H1 (cell line): ENCODE measurements around the gene PFN3. TPM values are rescaled to one million over a fixed set of nuclear protein-coding genes. Genes with fewer than 3 reads are reported as not detected.

Experiments
- CTCF ChIA-PET: fragments of 300-600 bp; sonication (Branson Sonifier 250); formaldehyde crosslinking; loops from one replicate; lab custom pipeline; 2021; ENCODE audit not compliant: partially characterized antibody; lab: Charles Lee
- POLR2A ChIA-PET: fragments of 300-600 bp; sonication (Branson Sonifier 250); formaldehyde crosslinking; loops from one replicate; lab custom pipeline; 2021; ENCODE audit warnings: inconsistent platforms; ENCODE audit not compliant: partially characterized antibody; lab: Charles Lee
- DNase-seq, 2 experiments: peaks; one replicate each; pipeline versions ENCODE4 v3.0.0 to v3.0.0-alpha.2; 2010 to 2022; ENCODE audit warnings: low spot score in 2 of 2, low read depth in 1 of 2, mixed read lengths in 1 of 2
- FAIRE-seq: peaks from 2 replicates; lab custom pipeline; 2011; peaks lifted over from hg19 to GRCh38; lab: Jason Lieb, UNC
- H2AFZ ChIP-seq: 2 replicates; pipeline ENCODE4 v1.8.1; 2012; ENCODE audit warnings: low read length, inconsistent platforms
- H2AK5ac ChIP-seq: 2 replicates; pipeline ENCODE4 v1.6.1; 2013; ENCODE audit warnings: low read depth, low read length
- H2BK120ac ChIP-seq: replicated peaks from 2 replicates; pipeline ENCODE3; 2013; ENCODE audit warnings: low read depth, low read length, inconsistent platforms
- H2BK12ac ChIP-seq: 2 replicates; pipeline ENCODE4 v1.6.1; 2013; ENCODE audit warnings: low read depth, low read length
- H2BK15ac ChIP-seq: 2 replicates; pipeline ENCODE4 v1.6.1; 2013; ENCODE audit warnings: low read length
- H2BK20ac ChIP-seq: 2 replicates; pipeline ENCODE4 v1.6.1; 2013; ENCODE audit warnings: low read length
- H2BK5ac ChIP-seq: 2 replicates; pipeline ENCODE4 v1.6.1; 2013; ENCODE audit warnings: low read depth, low read length
- H3K14ac ChIP-seq: 2 replicates; pipeline ENCODE4 v1.6.1; 2013; ENCODE audit warnings: inconsistent platforms; ENCODE audit not compliant: insufficient read length
- H3K18ac ChIP-seq: 2 replicates; pipeline ENCODE4 v1.6.1; 2013; ENCODE audit warnings: low read length; ENCODE audit errors: extremely low read depth
- H3K23ac ChIP-seq: 2 replicates; pipeline ENCODE4 v1.6.1; 2013; ENCODE audit warnings: inconsistent platforms; ENCODE audit not compliant: insufficient read length
- H3K23me2 ChIP-seq: 2 replicates; pipeline ENCODE4 v1.6.1; 2013; ENCODE audit warnings: low read depth, low read length
- H3K27ac ChIP-seq: 2 replicates; pipeline ENCODE4 v1.6.1; 2011; ENCODE audit warnings: low read depth, low read length, inconsistent platforms
- H3K27me3 ChIP-seq, 4 experiments: replicated peaks in 1 of 4; 1 replicate in 1 of 4; 2 replicates in 3 of 4; pipeline versions ENCODE4 v1.6.1 to v1.8.1; 2011 to 2013; ENCODE audit warnings: low read length in 3 of 4, mild to moderate bottlenecking in 3 of 4, inconsistent platforms in 2 of 4, mixed read lengths in 2 of 4, moderate library complexity in 1 of 4; ENCODE audit not compliant: control insufficient read depth in 3 of 4, insufficient read depth in 3 of 4; ENCODE audit errors: extremely low read depth in 1 of 4
- H3K36me3 ChIP-seq, 4 experiments: 2 replicates each; pipeline versions ENCODE4 v1.6.1 to v1.8.1; 2011 to 2013; ENCODE audit warnings: mild to moderate bottlenecking in 4 of 4, low read length in 3 of 4, moderate library complexity in 2 of 4, control low read depth in 1 of 4, inconsistent platforms in 1 of 4; ENCODE audit not compliant: insufficient read depth in 4 of 4, control insufficient read depth in 2 of 4
- H3K4ac ChIP-seq: replicated peaks from 2 replicates; pipeline ENCODE3; 2013; ENCODE audit warnings: low read length, low read depth, mixed read lengths, inconsistent platforms; ENCODE audit not compliant: insufficient read length
- H3K4me1 ChIP-seq, 4 experiments: replicated peaks in 1 of 4; 1 replicate in 1 of 4; 2 replicates in 3 of 4; pipeline versions ENCODE4 v1.6.1 to v1.8.1; 2011 to 2013; ENCODE audit warnings: low read length in 3 of 4, inconsistent platforms in 2 of 4, mixed read lengths in 1 of 4; ENCODE audit not compliant: insufficient read depth in 4 of 4, control insufficient read depth in 3 of 4
- H3K4me2 ChIP-seq, 2 experiments: 2 replicates each; pipeline versions ENCODE4 v1.6.1 to v1.8.1; 2011 to 2013; ENCODE audit warnings: low read depth in 2 of 2, low read length in 2 of 2, control low read depth in 1 of 2, inconsistent platforms in 1 of 2, mild to moderate bottlenecking in 1 of 2; ENCODE audit not compliant: insufficient read depth in 1 of 2
- H3K4me3 ChIP-seq, 4 experiments: fragments of 200-600, 300-600 bp in 1 of 4; sonication (generic), shearing (Covaris generic), sonication (Bioruptor Twin) in 1 of 4; 2 replicates each; pipeline versions ENCODE4 v1.5.1 to v1.8.1; 2011 to 2016; ENCODE audit warnings: low read length in 4 of 4, low read depth in 3 of 4, control low read depth in 2 of 4, inconsistent platforms in 2 of 4, mild to moderate bottlenecking in 2 of 4, mixed read lengths in 1 of 4, moderate library complexity in 1 of 4; ENCODE audit not compliant: insufficient read depth in 2 of 4; ENCODE audit errors: extremely low read depth in 1 of 4
- H3K56ac ChIP-seq: replicated peaks from 2 replicates; pipeline ENCODE3; 2013; ENCODE audit warnings: low read depth, mild to moderate bottlenecking, mixed read lengths, low read length, inconsistent platforms; ENCODE audit not compliant: insufficient read length
- H3K79me1 ChIP-seq: 2 replicates; pipeline ENCODE4 v1.6.1; 2013; ENCODE audit warnings: low read depth, low read length, control low read depth
- H3K79me2 ChIP-seq, 2 experiments: 2 replicates each; pipeline versions ENCODE4 v1.6.1 to v1.8.1; 2012 to 2013; ENCODE audit warnings: low read length in 2 of 2, mild to moderate bottlenecking in 2 of 2, inconsistent platforms in 1 of 2; ENCODE audit not compliant: insufficient read depth in 2 of 2, control insufficient read depth in 1 of 2
- H3K9ac ChIP-seq, 4 experiments: replicated peaks in 1 of 4; 1 replicate in 1 of 4; 2 replicates in 3 of 4; pipeline versions ENCODE4 v1.6.1 to v1.8.1; 2011 to 2013; ENCODE audit warnings: low read depth in 3 of 4, low read length in 3 of 4, control low read depth in 2 of 4, mild to moderate bottlenecking in 2 of 4, moderate library complexity in 2 of 4, inconsistent platforms in 1 of 4; ENCODE audit errors: extremely low read depth in 1 of 4
- H3K9me3 ChIP-seq, 2 experiments: 2 replicates each; pipeline versions ENCODE4 v1.6.1 to v1.8.1; 2012 to 2013; ENCODE audit warnings: mild to moderate bottlenecking in 2 of 2, moderate library complexity in 2 of 2, control low read depth in 1 of 2, inconsistent platforms in 1 of 2, low read depth in 1 of 2, low read length in 1 of 2, mixed read lengths in 1 of 2; ENCODE audit not compliant: insufficient read depth in 2 of 2
- H4K20me1 ChIP-seq, 2 experiments: replicated peaks in 1 of 2; 2 replicates each; pipeline versions ENCODE3 to v1.8.1; 2011 to 2013; ENCODE audit warnings: inconsistent platforms in 2 of 2, low read length in 2 of 2, mild to moderate bottlenecking in 1 of 2; ENCODE audit not compliant: insufficient read depth in 2 of 2, control insufficient read depth in 1 of 2
- H4K5ac ChIP-seq: 2 replicates; pipeline ENCODE4 v1.6.1; 2013; ENCODE audit warnings: low read length, low read depth, mixed read lengths, inconsistent platforms; ENCODE audit not compliant: insufficient read length
- H4K8ac ChIP-seq: 2 replicates; pipeline ENCODE4 v1.8.0; 2013; ENCODE audit warnings: mild to moderate bottlenecking, moderate library complexity, low read length, inconsistent platforms; ENCODE audit not compliant: insufficient read depth; ENCODE audit errors: extremely low read depth
- H4K91ac ChIP-seq: replicated peaks from 2 replicates; pipeline ENCODE3; 2013; ENCODE audit warnings: low read length, mixed read lengths, inconsistent platforms; ENCODE audit not compliant: insufficient read length
- CHD1 ChIP-seq: IDR thresholded peaks from 2 replicates; pipeline ENCODE4 v1.6.1; 2012; ENCODE audit warnings: low read depth, low read length, improper control_type of control experiment
- HDAC2 ChIP-seq, 2 experiments: fragments of 300-600 bp in 1 of 2; sonication (generic) in 1 of 2; IDR thresholded peaks; 2 replicates each; pipeline ENCODE4 v1.6.1; 2011 to 2012; ENCODE audit warnings: low read depth in 2 of 2, low read length in 2 of 2, mild to moderate bottlenecking in 2 of 2, moderate library complexity in 2 of 2, borderline replicate concordance in 1 of 2, inconsistent platforms in 1 of 2
- JUN ChIP-seq: IDR thresholded peaks from 2 replicates; pipeline ENCODE4 v1.6.1; 2011; ENCODE audit warnings: low read depth, mild to moderate bottlenecking, improper control_type of control experiment, low read length
- JUND ChIP-seq: IDR thresholded peaks from 2 replicates; pipeline ENCODE4 v1.6.1; 2011; ENCODE audit warnings: mild to moderate bottlenecking, improper control_type of control experiment, low read length
- POLR2A ChIP-seq, 2 experiments: IDR thresholded peaks; 1 replicate in 1 of 2; 2 replicates in 1 of 2; pipeline ENCODE4 v1.6.1; 2011; ENCODE audit warnings: low read depth in 2 of 2, low read length in 2 of 2, mild to moderate bottlenecking in 2 of 2; ENCODE audit errors: control extremely low read depth in 1 of 2
- SAP30 ChIP-seq: fragments of 300-600 bp; sonication (generic); IDR thresholded peaks from 2 replicates; pipeline ENCODE4 v1.7.1; 2012; ENCODE audit warnings: low read length, moderate library complexity, mild to moderate bottlenecking, inconsistent platforms; ENCODE audit not compliant: insufficient read depth, insufficient replicate concordance
- SIX5 ChIP-seq: IDR thresholded peaks from 2 replicates; pipeline ENCODE4 v1.6.1; 2011; ENCODE audit warnings: mild to moderate bottlenecking, low read depth, low read length
- TBP ChIP-seq: IDR thresholded peaks from 2 replicates; pipeline ENCODE4 v1.6.1; 2011; ENCODE audit warnings: low read depth, low read length, improper control_type of control experiment
- TEAD4 ChIP-seq: IDR thresholded peaks from 2 replicates; pipeline ENCODE4 v1.6.1; 2012; ENCODE audit warnings: low read depth, low read length, inconsistent platforms, mixed read lengths
- YY1 ChIP-seq: IDR thresholded peaks from 2 replicates; pipeline ENCODE4 v1.6.1; 2011; ENCODE audit warnings: low read depth, mild to moderate bottlenecking, low read length
- WGBS, 2 experiments: shearing (Covaris generic) in 1 of 2; methylation state at CpG; one replicate each; pipeline versions ENCODE4 v1.1.6 to v1.1.7; 2013 to 2015; ENCODE audit warnings: low lambda C conversion rate in 2 of 2, mixed read lengths in 2 of 2, inconsistent platforms in 1 of 2, low coverage in 1 of 2, missing lambda C conversion rate in 1 of 2; ENCODE audit not compliant: insufficient replicate concordance in 2 of 2, insufficient coverage in 1 of 2, insufficient read length in 1 of 2; ENCODE audit errors: extremely low coverage in 1 of 2, missing lambda C conversion rate in 1 of 2; 5-methylcytosine and 5-hydroxymethylcytosine counted together
- polyA plus RNA-seq, 7 experiments: library from polyadenylated mRNA; depleted of rRNA in 3 of 7; stranded (reverse) in 5 of 7; unstranded in 2 of 7; fragments of >200 nt in 5 of 7; fragments of 200-250 nt in 2 of 7; gene quantifications; 1 replicate in 5 of 7; 2 replicates in 1 of 7; 4 replicates in 1 of 7; pipeline versions ENCODE4 v1.2.1 to v1.2.3, GENCODE V29; 2011 to 2013; ENCODE audit warnings: missing spikeins in 2 of 7, mixed read lengths in 2 of 7
- total RNA-seq: library from RNA; stranded (reverse); fragmentation: NEBNext Ultra II Directional; extraction: Animal tissue kit (Norgen Biotek cat#: 25700); gene quantifications from 2 replicates; pipeline ENCODE4 v1.2.1, GENCODE V29; 2021

Gene PFN3
- total and polyA plus RNA-seq, 2 of the 8 experiments (the other 6 are each of a cell fraction or from before 2014, with no cell fraction given) = not detected

DNA sequence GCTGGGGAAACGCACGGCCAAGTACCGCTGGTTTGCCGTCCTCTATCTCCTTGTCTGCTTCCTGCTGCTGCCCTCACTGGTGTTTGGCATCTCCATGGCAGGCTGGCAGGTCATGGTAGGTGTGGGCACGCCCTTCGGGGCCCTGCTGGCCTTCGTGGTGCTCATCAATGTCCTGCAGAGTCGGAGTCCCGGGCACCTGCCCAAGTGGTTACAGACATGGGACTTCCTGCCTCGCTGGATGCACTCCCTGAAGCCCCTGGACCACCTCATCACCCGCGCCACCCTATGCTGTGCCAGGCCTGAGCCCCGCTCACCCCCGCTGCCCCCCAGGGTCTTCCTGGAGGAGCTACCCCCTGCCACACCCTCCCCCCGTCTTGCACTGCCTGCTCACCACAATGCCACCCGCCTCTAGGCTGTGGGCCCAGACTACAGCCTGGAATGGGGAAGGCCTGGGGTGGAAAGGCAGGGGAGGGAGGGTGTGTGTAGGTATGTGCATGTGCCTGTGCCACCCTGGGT is 2.5 kb downstream of the PFN3 start:
- Histone ChIP-seq H3K14ac (no peak overlapping the region), H2BK15ac (no peak overlapping the region), H3K27ac (no peak overlapping the region), H2BK120ac (no peak overlapping the region), H3K23me2 (peaks cover under 1% of the 10 kb centered on the region; the same call in 1 of the 2 replicates), H2AFZ (no peak overlapping the region), H4K5ac (no peak overlapping the region), H4K20me1 (no peaks in the 10 kb centered on the region), H3K4me1 (peaks cover 0 to 4% (median 4%) of the 10 kb centered on the region in 4 experiments; a peak in 4 of 7 replicates), H2BK12ac (no peak overlapping the region), H3K36me3 (no peaks in the 10 kb centered on the region), H3K79me2 (no peaks in the 10 kb centered on the region), H3K9me3 (no peaks in the 10 kb centered on the region), H3K27me3 (peaks cover 0 to 26% (median 18%) of the 10 kb centered on the region in 4 experiments; a peak in 6 of 7 replicates), H3K18ac (no peak overlapping the region), H2BK5ac (no peak overlapping the region), H3K23ac (no peak overlapping the region), H3K9ac (no peak overlapping the region), H3K56ac (no peak overlapping the region), H2AK5ac (no peak overlapping the region), H3K79me1 (no peaks in the 10 kb centered on the region), H3K4me2 (no peak overlapping the region), H3K4me3 (no peak overlapping the region), H4K8ac (no peak overlapping the region), H4K91ac (no peak overlapping the region), H2BK20ac (no peak overlapping the region), H3K4ac (no peak overlapping the region)
- ChIA-PET CTCF (interaction anchor here (0.8 to 18.7 kb wide), 3 partner anchors 13 to 51 kb away, joined by 3 to 363 read pairs (median 4); partner anchors contain the start of gene SLC34A1), POLR2A (interaction anchor here (1.0 to 10.8 kb wide), 4 partner anchors 11 to 57 kb away, joined by 3 to 143 read pairs (median 6); partner anchors contain the start of gene PRR7)
- no peak for DNase-seq
- 95% methylated on average over 10 of the region's 16 CpGs; no CpG with 5 or more reads in 1 of the 2 experiments for WGBS, 2 experiments
- no peak for FAIRE-seq
- TF ChIP-seq POLR2A (IDR thresholded peaks at IDR 0.05; ENCODE audit: control extremely low read depth in 1 of 2, low read depth in 2 of 2, low read length in 2 of 2) (no peak), SIX5 (no peak), JUN (no peak), JUND (no peak), YY1 (no peak), SAP30 (no peak), TBP (no peak), TEAD4 (no peak), HDAC2 (IDR thresholded peaks at IDR 0.05; ENCODE audit: borderline replicate concordance in 1 of 2, low read depth in 2 of 2, low read length in 2 of 2) (no peak), CHD1 (no peak)
